Mesendoderm (in vitro differentiated cells): ENCODE data around the gene APOBEC2.

Experiments
- DNase-seq: peaks from one replicate; pipeline ENCODE4 v3.0.0; 2013
- H2AK5ac ChIP-seq: 2 replicates; pipeline ENCODE4 v1.6.1; 2013; ENCODE audit warnings: low read length, inconsistent platforms
- H2BK120ac ChIP-seq: 2 replicates; pipeline ENCODE4 v1.6.1; 2013; ENCODE audit warnings: low read depth, mild to moderate bottlenecking, low read length, moderate library complexity, mixed read lengths
- H2BK15ac ChIP-seq: replicated peaks from 2 replicates; pipeline ENCODE4 v1.6.1; 2013; ENCODE audit warnings: low read depth, mild to moderate bottlenecking, moderate library complexity
- H2BK5ac ChIP-seq: 2 replicates; pipeline ENCODE4 v1.6.1; 2013; ENCODE audit warnings: low read length, inconsistent platforms
- H3K18ac ChIP-seq: 2 replicates; pipeline ENCODE4 v1.6.1; 2013; ENCODE audit warnings: mild to moderate bottlenecking, low read length, mixed read lengths
- H3K23ac ChIP-seq: one replicate; pipeline ENCODE4 v1.6.1; 2013; ENCODE audit warnings: low read length
- H3K27ac ChIP-seq: 2 replicates; pipeline ENCODE4 v1.5.1; 2013; ENCODE audit warnings: low read depth, mild to moderate bottlenecking, inconsistent platforms, low read length, moderate library complexity
- H3K27me3 ChIP-seq: 2 replicates; pipeline ENCODE4 v1.6.1; 2013; ENCODE audit warnings: low read length, control low read depth, mild to moderate bottlenecking, inconsistent platforms; ENCODE audit not compliant: insufficient read depth, poor library complexity
- H3K36me3 ChIP-seq: 2 replicates; pipeline ENCODE4 v1.6.1; 2013; ENCODE audit warnings: low read length, inconsistent platforms; ENCODE audit not compliant: control insufficient read depth, insufficient read depth
- H3K4ac ChIP-seq: one replicate; pipeline ENCODE4 v1.6.1; 2013; ENCODE audit warnings: low read depth, mild to moderate bottlenecking, low read length, moderate library complexity
- H3K4me1 ChIP-seq: 2 replicates; pipeline ENCODE4 v1.6.1; 2013; ENCODE audit warnings: low read depth, low read length, inconsistent platforms; ENCODE audit not compliant: control insufficient read depth
- H3K4me2 ChIP-seq: 2 replicates; pipeline ENCODE4 v1.6.1; 2013; ENCODE audit warnings: low read length
- H3K4me3 ChIP-seq: 2 replicates; pipeline ENCODE4 v1.5.1; 2013; ENCODE audit warnings: mild to moderate bottlenecking, low read length
- H3K56ac ChIP-seq: one replicate; pipeline ENCODE4 v1.6.1; 2013; ENCODE audit warnings: low read length
- H3K79me1 ChIP-seq: 2 replicates; pipeline ENCODE4 v1.6.1; 2013; ENCODE audit warnings: low read length, inconsistent platforms
- H3K79me2 ChIP-seq: 2 replicates; pipeline ENCODE4 v1.6.1; 2013; ENCODE audit warnings: mild to moderate bottlenecking, low read length; ENCODE audit not compliant: control insufficient read depth, insufficient read depth
- H3K9ac ChIP-seq: 2 replicates; pipeline ENCODE4 v1.6.1; 2013; ENCODE audit warnings: low read length, inconsistent platforms
- H4K5ac ChIP-seq: one replicate; pipeline ENCODE4 v1.6.1; 2013; ENCODE audit warnings: low read length
- H4K8ac ChIP-seq: one replicate; pipeline ENCODE4 v1.6.1; 2013; ENCODE audit warnings: low read depth, mild to moderate bottlenecking, control low read depth, low read length, moderate library complexity
- WGBS: extraction: QIAGEN DNeasy Blood & Tissue Kit; methylation state at CpG from one replicate; pipeline ENCODE4 v1.1.7; 2013; ENCODE audit warnings: low lambda C conversion rate, missing lambda C conversion rate; ENCODE audit not compliant: insufficient coverage; ENCODE audit errors: extremely low coverage; 5-methylcytosine and 5-hydroxymethylcytosine counted together

APOBEC2 gene

DNA sequence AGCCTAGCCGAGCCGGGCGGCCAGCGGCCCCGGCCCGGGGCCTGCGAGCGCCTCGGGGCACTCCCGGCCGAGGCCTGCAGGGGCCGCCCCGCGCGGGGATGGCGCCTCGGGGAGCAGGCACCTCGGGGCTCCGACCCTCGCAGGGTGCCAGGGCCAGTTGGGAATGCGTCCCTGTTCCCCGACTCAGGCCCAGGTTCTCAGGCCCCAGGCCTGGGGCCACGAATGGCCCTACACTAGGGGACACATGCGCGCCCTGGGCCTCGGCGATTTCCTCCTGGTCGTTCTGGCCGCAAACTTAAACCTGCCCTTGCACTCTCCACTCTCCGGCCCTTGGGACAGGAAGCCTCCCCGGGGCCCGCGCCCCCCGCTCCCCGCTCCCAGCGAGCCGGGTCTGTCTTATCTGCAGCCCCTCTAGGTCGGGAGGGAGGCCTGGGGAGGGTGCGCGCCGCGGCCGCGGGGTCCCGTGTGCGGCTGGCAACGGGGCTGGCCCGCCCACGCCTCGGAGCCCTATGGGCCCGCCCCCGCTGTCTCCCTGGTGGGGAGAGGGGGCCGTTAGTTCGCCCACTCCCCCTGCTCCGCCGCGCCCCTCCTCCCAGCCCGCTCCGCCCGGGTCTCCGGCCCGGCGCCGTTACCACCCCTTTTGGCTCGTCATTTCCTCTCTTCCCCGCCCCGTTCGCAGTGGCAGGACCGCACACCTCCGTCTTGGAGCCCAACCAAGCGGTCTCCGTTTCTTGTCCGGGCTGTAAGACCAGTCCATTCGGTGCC is 20.4 kb downstream of the APOBEC2 start:
- H3K4me2 ChIP-seq: peak overlapping the region; percentile 93
- no CpG with 5 or more reads among the region's 74 CpGs for WGBS
- H3K4me1 ChIP-seq: no peaks in the 10 kb centered on the region
- H3K9ac ChIP-seq: peak overlapping the region; percentile 90
- peak overlapping the region; percentile 58 for H4K8ac ChIP-seq
- DNase-seq: peak; percentile 92
- H4K5ac ChIP-seq: no peak overlapping the region
- peak overlapping the region; percentile 73 for H3K4me3 ChIP-seq
- H2BK120ac ChIP-seq: peak overlapping the region; percentile 51
- H3K79me2 ChIP-seq: peaks cover 44% of the 10 kb centered on the region
- peak overlapping the region; percentile 97 for H3K18ac ChIP-seq
- H2BK5ac ChIP-seq: peak overlapping the region; percentile 14
- H2AK5ac ChIP-seq: no peak overlapping the region
- H3K27me3 ChIP-seq: no peaks in the 10 kb centered on the region
- no peak overlapping the region for H2BK15ac ChIP-seq
- H3K4ac ChIP-seq: peak overlapping the region; percentile 95
- H3K23ac ChIP-seq: no peak overlapping the region
- H3K79me1 ChIP-seq: peaks cover 1% of the 10 kb centered on the region
- peak overlapping the region; percentile 94 for H3K56ac ChIP-seq
- H3K27ac ChIP-seq: peak overlapping the region; percentile 100
- no peaks in the 10 kb centered on the region for H3K36me3 ChIP-seq

DNA sequence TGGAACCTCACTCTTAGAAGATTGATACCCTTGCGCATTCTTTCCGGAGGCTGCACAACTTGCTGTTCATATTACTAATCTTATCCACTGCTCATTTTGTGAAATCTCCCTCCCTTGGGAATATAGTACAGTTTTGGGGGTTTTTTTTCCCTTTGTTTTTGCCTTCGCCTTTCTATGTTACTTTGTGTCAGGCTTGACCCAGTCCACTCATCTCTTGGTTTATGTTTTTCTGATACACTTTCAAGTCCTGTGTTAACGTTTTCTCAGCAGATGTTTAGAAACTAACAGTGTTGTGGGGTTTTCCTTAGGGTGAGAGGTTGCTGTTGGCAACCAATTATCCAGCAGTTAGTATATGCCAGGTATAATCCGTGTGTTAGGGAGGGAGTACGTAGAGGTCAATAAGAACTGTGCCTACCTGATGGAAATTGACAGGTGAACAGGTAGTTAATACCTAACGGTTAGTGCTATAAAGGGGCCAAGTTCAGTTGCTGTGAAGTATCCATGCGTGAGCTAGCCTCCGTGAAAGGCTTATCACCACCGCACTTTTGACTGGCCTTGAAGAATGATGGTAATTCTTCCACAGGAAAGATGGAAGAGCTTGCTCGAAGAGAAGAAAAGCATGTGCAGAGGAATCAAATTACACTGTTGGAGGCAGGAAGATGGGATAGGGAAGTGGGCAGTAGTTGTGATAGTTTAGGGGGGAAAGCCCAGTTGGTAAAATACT is 21.1 kb downstream of the APOBEC2 start:
- H3K27me3 ChIP-seq: no peaks in the 10 kb centered on the region
- H3K9ac ChIP-seq: peak overlapping the region; percentile 90
- DNase-seq: peak; percentile 48
- H3K79me2 ChIP-seq: peaks cover 50% of the 10 kb centered on the region
- peaks cover 7% of the 10 kb centered on the region for H3K79me1 ChIP-seq
- H3K4me3 ChIP-seq: peak overlapping the region; percentile 73
- no CpG with 5 or more reads among the region's 11 CpGs for WGBS
- no peak overlapping the region for H4K8ac ChIP-seq
- H3K27ac ChIP-seq: peak overlapping the region; percentile 15
- H2BK15ac ChIP-seq: no peak overlapping the region
- no peak overlapping the region for H3K23ac ChIP-seq
- H3K4me2 ChIP-seq: peak overlapping the region; percentile 93
- H3K18ac ChIP-seq: no peak overlapping the region
- no peak overlapping the region for H2BK5ac ChIP-seq
- peak overlapping the region; percentile 94 for H3K56ac ChIP-seq
- H3K4me1 ChIP-seq: no peaks in the 10 kb centered on the region
- no peak overlapping the region for H3K4ac ChIP-seq
- H2AK5ac ChIP-seq: no peak overlapping the region
- H4K5ac ChIP-seq: no peak overlapping the region
- H2BK120ac ChIP-seq: no peak overlapping the region
- peaks cover 2% of the 10 kb centered on the region for H3K36me3 ChIP-seq

DNA sequence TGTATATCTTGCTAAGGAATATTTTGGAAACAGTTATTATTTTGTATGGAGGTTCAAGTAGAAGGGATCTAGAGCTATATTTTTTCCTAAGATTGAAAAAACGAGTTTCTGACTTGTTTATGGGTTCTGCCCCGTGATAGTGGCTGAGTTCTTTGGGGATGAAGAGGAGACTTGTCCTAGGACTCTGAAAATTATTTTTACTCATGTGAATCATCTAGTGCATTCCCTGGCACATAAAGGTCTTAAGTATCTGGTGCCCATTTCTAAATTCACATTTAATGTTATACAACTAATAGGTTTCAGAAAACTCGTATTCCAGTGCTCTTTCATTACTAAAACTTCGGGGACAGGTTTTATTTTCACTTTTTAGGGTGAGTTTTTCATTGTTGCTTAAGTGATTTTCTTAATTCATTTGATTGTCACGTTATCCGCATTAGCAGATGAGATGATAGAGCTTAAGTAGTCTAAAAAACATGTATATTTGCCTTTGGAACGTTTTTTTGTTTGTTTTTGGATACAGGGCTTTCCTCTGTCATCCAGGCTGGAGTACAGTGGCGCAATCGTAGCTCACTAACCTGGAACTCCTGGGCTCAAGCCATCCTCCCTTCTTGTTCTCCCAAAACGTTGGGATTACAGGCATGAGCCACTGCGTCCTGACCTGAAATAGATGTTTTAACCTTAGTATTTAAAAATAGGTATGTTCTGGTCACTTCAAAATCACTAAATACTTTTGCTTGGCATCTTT is 21.9 kb downstream of the APOBEC2 start:
- Histone ChIP-seq H3K27ac (no peak overlapping the region), H3K23ac (no peak overlapping the region), H3K79me2 (peaks cover 53% of the 10 kb centered on the region), H3K4ac (no peak overlapping the region), H3K36me3 (peaks cover 2% of the 10 kb centered on the region), H3K9ac (peak overlapping the region; percentile 90), H3K27me3 (no peaks in the 10 kb centered on the region), H3K18ac (no peak overlapping the region), H2AK5ac (no peak overlapping the region), H3K4me3 (no peak overlapping the region), H3K79me1 (peaks cover 7% of the 10 kb centered on the region), H4K8ac (no peak overlapping the region), H2BK15ac (no peak overlapping the region), H3K4me1 (no peaks in the 10 kb centered on the region), H2BK5ac (no peak overlapping the region), H3K56ac (peak overlapping the region; percentile 94), H3K4me2 (peak overlapping the region; percentile 93), H2BK120ac (no peak overlapping the region), H4K5ac (no peak overlapping the region)
- DNase-seq: no peak
- no CpG with 5 or more reads among the region's 11 CpGs for WGBS

DNA sequence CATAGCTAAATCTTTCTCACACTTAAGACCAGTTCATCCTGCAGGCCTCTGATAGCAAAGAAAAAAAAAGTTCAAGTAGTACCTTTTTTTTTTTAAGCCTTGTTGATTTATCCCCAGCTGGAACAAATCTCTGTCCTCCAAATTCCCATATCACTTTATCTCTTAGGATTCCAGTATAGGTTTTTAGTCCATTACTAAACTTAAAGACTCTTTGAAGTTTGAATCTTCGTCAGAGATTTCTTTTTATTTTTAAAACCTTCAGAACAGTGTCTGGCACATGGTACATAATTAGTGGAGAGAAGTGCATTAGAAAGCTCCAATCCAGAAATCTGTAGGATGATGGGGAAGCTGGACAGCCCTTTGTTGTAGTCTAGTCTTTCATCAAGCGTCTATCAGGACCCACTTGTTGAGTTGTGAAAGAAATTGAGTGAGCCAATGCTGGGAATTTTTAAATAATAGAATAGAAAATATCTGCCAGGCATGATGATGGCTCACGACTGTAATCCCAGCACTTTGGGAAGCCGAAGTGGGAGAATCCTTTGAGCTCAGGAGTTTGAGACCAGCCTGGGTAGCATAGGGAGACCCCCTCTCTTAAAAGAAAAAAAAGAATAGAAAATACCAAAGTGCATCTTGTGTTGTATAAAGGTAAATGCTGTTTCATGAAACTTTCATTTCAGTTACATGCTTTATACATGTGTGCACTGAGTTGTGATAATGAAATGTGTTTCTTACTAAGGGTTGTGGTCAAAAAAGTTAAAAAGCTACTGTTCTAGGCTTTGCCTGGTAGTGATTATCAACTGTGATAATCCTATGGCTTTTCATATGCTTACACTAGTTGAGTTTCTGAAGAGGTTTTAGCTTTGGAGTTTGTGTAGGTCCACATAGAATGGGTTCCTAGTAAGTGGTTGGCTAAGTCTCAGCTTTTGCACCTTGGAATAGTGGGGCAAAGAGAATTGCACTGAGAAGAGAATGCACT is 22.9 kb downstream of the APOBEC2 start:
- no peak overlapping the region for H3K4ac ChIP-seq
- no peak overlapping the region for H3K56ac ChIP-seq
- H3K4me2 ChIP-seq: no peak overlapping the region
- H2BK15ac ChIP-seq: no peak overlapping the region
- no peak overlapping the region for H2AK5ac ChIP-seq
- H4K8ac ChIP-seq: no peak overlapping the region
- no peak overlapping the region for H3K27ac ChIP-seq
- H3K4me3 ChIP-seq: no peak overlapping the region
- no peak overlapping the region for H3K18ac ChIP-seq
- H3K4me1 ChIP-seq: no peaks in the 10 kb centered on the region
- H2BK5ac ChIP-seq: no peak overlapping the region
- H3K36me3 ChIP-seq: peaks cover 5% of the 10 kb centered on the region
- DNase-seq: no peak
- no peaks in the 10 kb centered on the region for H3K27me3 ChIP-seq
- peak overlapping the region; percentile 9 for H3K9ac ChIP-seq
- H3K23ac ChIP-seq: no peak overlapping the region
- no peak overlapping the region for H2BK120ac ChIP-seq
- WGBS: no CpG with 5 or more reads among the region's 4 CpGs
- peaks cover 9% of the 10 kb centered on the region for H3K79me1 ChIP-seq
- H3K79me2 ChIP-seq: peaks cover 57% of the 10 kb centered on the region
- H4K5ac ChIP-seq: no peak overlapping the region

DNA sequence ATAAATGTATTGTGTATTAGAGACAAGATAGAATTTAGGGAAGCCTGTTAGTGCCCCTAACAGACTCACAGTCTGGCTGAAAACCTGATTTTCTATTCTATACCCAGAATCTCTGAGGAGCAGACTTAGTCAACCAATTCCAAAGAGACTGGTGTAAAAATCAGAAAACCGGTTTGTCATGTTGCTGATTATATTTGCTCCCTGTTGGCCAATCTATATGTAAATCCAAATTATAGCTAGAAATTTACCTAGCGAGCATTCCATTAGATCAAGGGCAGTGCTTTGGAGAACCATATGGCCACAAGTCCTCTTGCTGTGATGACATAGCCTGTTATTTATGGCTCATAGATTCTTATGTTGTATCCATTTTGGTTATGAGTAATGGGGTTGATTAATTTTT is 24.5 kb downstream of the APOBEC2 start:
- H3K23ac ChIP-seq: no peak overlapping the region
- H2BK5ac ChIP-seq: no peak overlapping the region
- H3K4me2 ChIP-seq: no peak overlapping the region
- H3K18ac ChIP-seq: no peak overlapping the region
- no peaks in the 10 kb centered on the region for H3K27me3 ChIP-seq
- DNase-seq: no peak
- no peak overlapping the region for H4K5ac ChIP-seq
- H3K79me2 ChIP-seq: peaks cover 59% of the 10 kb centered on the region
- no peak overlapping the region for H2BK15ac ChIP-seq
- H3K9ac ChIP-seq: no peak overlapping the region
- no peaks in the 10 kb centered on the region for H3K4me1 ChIP-seq
- H3K4ac ChIP-seq: no peak overlapping the region
- H4K8ac ChIP-seq: no peak overlapping the region
- no CpG with 5 or more reads among the region's 2 CpGs for WGBS
- peaks cover 5% of the 10 kb centered on the region for H3K36me3 ChIP-seq
- H3K56ac ChIP-seq: no peak overlapping the region
- no peak overlapping the region for H3K27ac ChIP-seq
- no peak overlapping the region for H3K4me3 ChIP-seq
- H2AK5ac ChIP-seq: no peak overlapping the region
- no peak overlapping the region for H2BK120ac ChIP-seq
- peaks cover 10% of the 10 kb centered on the region for H3K79me1 ChIP-seq
